Measurements from ENCODE around the gene SH3BGRL2. TPM values are rescaled to one million over a fixed set of nuclear protein-coding genes. Genes with fewer than 3 reads are reported as not detected.

SH3BGRL2 gene
- total RNA-seq, 1 donor from 2014 or later = 4.0 TPM

- no peak for DNase-seq (ENCODE audit: low read depth)
These were observed 63.7 kb downstream of the SH3BGRL2 start for GRCh38 chr6:79694623-79695343.

GRCh38 chr6:79697430-79697829 lies 66.3 kb downstream of the SH3BGRL2 start:
- DNase-seq (ENCODE audit: low read depth) = no peak

GRCh38 chr6:79699606-79700005 lies 68.5 kb downstream of the SH3BGRL2 start:
- DNase-seq (ENCODE audit: low read depth) = no peak

- DNase-seq (ENCODE audit: low read depth) = no peak
These were observed 71.6 kb downstream of the SH3BGRL2 start for GRCh38 chr6:79702691-79703090.

GRCh38 chr6:79704200-79704599 lies 73.1 kb downstream of the SH3BGRL2 start:
- DNase-seq (ENCODE audit: low read depth) = no peak

- no peak for DNase-seq (ENCODE audit: low read depth)
These were observed 74.4 kb downstream of the SH3BGRL2 start for GRCh38 chr6:79705456-79705995.

GRCh38 chr6:79706527-79706926 lies 75.4 kb downstream of the SH3BGRL2 start:
- DNase-seq (ENCODE audit: low read depth) = no peak

- no peak for DNase-seq (ENCODE audit: low read depth)
These were observed 76.5 kb downstream of the SH3BGRL2 start for GRCh38 chr6:79707621-79708020.

- DNase-seq (ENCODE audit: low read depth) = no peak
These were observed 77.1 kb downstream of the SH3BGRL2 start for GRCh38 chr6:79708095-79708791.

GRCh38 chr6:79710127-79710526 lies 79.0 kb downstream of the SH3BGRL2 start:
- DNase-seq (ENCODE audit: low read depth) = no peak

- DNase-seq (ENCODE audit: low read depth) = no peak
These were observed 80.0 kb downstream of the SH3BGRL2 start for GRCh38 chr6:79711167-79711566.

- no peak for DNase-seq (ENCODE audit: low read depth)
These were observed 81.0 kb downstream of the SH3BGRL2 start for GRCh38 chr6:79712144-79712543.

GRCh38 chr6:79712616-79713135 lies 81.5 kb downstream of the SH3BGRL2 start:
- DNase-seq (ENCODE audit: low read depth) = no peak

GRCh38 chr6:79713701-79714322 lies 82.7 kb downstream of the SH3BGRL2 start:
- peak; percentile 51 for DNase-seq (ENCODE audit: low read depth)

GRCh38 chr6:79717989-79718388 lies 86.9 kb downstream of the SH3BGRL2 start:
- DNase-seq (ENCODE audit: low read depth) = no peak

- peak; percentile 36 for DNase-seq (ENCODE audit: low read depth)
These were observed 87.5 kb downstream of the SH3BGRL2 start for GRCh38 chr6:79718509-79719247.

- DNase-seq (ENCODE audit: low read depth) = peak; percentile 67
These were observed 88.3 kb downstream of the SH3BGRL2 start for GRCh38 chr6:79719248-79719960.

GRCh38 chr6:79724816-79725215 lies 93.7 kb downstream of the SH3BGRL2 start:
- DNase-seq (ENCODE audit: low read depth) = peak; percentile 56

GRCh38 chr6:79731471-79731870 lies 100.3 kb downstream of the SH3BGRL2 start:
- no peak for DNase-seq (ENCODE audit: low read depth)

GRCh38 chr6:79733388-79733787 lies 102.3 kb downstream of the SH3BGRL2 start:
- DNase-seq (ENCODE audit: low read depth) = peak; percentile 81

All from myocyte (in vitro differentiated cells).